Measurements from ENCODE around the gene MAFF.
"Not testable (repeated sequence)": the region's sequence is repeated elsewhere in the genome, so short reads cannot be mapped to it uniquely, and the experiment has no call there.

The MAFF gene

GRCh38 chr22:38201711-38202436 is at the start of gene MAFF:
Gene MAFF (plus strand): TSS chr22:38201994. CDS start chr22:38213854, 11,860 bp downstream.
- DNase-seq = peak; percentile 95

GRCh38 chr22:38153821-38154562 is 47.8 kb upstream of the MAFF start:
- DNase-seq = no peak

GRCh38 chr22:38154563-38154915 is 47.3 kb upstream of the MAFF start:
- DNase-seq = not testable (repeated sequence)

DNA sequence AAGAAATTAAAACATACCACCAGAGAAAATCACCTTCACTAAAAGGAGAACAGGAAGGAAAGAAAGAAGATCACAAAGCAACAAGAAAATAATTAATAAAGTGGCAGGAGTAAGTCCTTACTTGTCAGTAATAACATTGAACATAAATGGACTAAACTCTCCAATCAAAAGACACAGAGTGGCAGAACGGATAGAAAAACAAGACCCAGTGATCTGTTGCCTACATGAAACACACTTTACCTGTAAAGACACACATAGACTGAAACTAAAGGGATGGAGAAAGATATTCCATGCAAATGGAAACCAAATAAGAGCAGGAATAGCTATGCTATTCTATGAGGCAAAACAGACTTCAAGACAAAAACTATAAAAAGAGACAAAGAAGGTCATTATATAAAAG is 46.1 kb upstream of the MAFF start:
- no peak for DNase-seq

DNA sequence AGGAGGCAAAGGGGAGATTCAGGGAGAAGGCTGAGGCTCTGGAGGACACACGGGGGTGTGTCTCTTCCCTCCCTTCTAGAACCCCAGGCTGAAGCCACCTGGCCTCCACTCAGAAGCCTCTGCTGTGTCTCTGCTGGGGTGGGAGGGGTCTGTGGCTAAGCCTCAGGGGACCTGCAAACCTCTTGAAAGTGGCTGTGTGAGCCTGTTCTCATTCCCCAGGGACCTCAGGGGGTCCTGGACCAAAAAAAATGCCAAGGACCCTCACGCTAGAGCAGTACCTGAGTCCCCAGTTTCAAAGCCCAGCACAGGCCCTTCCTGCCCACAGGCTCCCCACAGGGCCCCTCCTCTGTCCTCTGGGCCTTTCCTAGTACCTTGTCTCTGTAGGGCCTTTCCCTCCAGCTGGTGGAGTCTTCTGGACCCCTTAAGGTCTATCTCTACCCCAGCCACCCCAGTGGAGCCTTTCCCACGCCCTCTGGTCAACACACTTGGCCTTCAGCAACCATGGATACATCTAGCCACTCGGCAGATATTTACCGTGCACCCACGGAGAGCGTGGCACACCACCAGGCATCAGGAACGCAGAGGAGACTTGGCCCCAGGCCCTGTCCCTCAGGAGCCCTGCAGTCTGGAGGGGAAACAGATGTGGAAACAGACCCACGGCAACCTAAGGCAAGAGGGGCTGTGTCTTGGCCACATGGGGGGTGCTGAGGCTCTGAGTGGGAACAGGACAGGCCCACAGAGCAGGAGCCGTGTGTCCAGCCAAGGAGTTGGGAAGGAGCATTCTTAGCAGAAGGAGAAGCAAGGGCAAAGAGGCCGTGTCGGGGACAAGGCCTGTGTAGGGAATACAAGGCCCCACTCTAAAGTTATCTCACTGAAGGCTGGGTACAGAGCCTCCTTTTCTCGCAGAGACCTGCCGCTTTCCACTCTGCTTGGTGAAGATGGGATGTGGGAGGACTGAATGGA is 38.6 kb upstream of the MAFF start:
- DNase-seq = no peak

GRCh38 chr22:38163844-38164550 is 37.8 kb upstream of the MAFF start:
- no peak for DNase-seq

DNA sequence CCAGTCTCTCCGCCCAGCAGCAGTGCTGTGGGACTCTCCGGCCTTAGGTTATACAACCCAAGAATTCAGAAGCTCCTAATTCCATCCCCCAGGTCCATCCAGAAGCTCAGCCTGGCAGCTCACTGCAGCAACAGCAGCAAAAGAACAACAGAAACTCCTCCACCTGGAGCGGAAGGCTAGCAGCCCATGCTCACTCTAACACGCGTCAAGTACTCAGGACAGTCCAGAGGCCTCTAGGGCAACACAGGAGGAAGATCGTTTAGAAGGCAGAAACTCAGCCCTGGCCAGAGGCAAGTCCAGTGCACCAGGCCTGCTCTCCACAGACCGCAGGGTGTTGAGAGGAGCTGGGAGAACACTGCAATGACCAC is 37.3 kb upstream of the MAFF start:
- no peak for DNase-seq

- no peak for DNase-seq
Measured at GRCh38 chr22:38165922-38166593, 35.7 kb upstream of the MAFF start.

DNA sequence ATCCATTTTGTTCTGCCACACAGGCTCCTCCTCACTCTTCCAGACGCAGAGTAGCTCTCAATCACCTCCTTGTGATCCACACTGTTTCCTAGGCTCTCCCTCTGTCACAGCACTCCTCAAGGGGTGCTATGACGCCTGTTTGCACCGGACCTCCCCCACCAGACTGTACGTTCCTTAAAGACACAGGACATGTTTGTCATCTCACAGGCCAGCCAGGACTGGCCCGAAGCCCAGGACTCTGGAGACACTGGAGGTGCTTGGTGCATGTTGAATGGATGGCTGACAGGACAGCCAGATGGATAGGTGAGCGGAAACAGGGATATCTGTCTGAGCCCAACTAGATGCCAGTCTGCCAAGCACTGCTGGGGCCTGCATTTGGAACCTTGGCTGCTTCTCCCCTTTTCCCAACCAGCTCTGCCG is 33.8 kb upstream of the MAFF start:
- no peak for DNase-seq

GRCh38 chr22:38169116-38169515 is 32.7 kb upstream of the MAFF start:
- DNase-seq = no peak

- no peak for DNase-seq
Measured at GRCh38 chr22:38170469-38170868, 31.3 kb upstream of the MAFF start.

DNA sequence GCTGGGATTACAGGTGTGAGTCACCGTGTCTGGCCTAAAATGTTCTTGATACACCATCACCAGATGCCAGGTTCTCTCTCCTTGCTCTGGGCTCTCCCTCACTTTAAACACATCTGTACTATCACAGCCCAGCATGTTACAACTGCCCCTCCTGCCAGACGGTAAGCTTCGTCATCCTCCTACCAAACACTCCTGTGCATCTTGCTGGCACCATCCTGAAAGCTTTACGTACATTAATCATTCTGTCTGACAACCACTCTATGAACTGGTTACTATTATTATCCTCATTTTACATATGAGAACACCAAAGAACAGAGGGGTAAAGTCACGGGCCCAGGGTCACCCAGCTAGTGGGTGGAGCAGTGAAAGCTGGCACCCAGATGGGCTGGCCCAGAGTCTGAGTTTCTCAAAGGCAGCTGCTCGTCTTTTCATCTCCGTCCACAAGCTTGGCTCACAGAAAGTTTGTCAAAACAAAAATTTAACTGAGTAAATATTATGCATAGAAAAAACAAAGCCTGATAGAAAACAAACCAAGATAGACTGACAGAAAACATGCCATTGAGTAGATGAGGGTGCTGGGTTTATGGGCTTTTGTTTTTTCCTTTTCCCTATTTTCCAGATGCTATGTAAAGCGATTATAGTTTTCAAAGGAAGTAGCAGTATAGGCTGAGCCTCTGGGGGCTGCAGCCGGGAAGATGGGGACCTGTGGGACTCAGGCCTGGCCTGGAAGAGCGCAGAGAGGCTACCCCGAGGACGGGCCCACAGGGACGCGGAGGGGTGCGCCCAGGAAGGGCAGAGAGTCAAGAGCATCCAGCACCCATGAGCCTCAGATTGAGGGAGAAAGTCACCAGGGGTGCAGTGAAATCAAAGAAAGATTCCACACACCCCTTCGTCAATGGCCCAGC is 29.6 kb upstream of the MAFF start:
- no peak for DNase-seq

DNA sequence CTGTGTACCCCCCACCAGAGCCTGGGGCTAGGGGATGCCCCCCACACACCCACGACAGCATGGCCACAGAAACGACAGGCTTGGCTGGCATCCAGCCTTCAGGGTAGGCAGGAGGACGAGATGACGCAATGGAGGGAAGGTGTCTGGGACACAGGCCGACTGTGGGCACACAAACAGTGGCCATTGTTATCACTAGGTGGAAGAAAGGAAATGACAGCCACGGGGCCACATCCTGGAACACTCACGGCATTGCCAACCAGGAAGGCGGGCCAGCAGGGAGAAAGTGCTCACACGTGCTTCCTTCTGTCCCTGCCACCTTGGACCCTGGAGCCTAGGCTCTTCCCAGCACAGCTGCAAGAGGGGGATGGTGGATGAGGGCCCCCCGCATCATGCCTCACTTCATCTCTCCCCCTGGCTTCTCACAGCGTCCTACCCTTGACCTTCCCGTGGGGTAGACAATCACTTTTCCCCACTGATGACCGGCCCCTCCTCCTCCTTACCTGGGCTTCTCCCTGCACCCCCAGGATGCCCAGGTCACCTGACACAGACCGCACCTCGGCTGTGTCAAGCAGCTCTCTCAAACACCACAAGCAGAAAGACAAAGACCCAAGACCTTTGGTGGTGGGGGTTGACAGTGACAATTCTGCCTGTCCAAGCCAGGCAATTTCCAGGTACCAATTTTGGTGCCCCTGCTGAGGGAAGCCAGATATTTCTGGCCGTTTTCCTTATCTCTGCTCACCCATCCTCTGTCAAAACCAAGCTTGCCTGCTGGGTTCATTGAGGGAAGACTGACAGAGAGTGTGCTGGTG is 28.8 kb upstream of the MAFF start:
- peak; percentile 63 for DNase-seq

- no peak for DNase-seq
Measured at GRCh38 chr22:38173641-38173906, 28.2 kb upstream of the MAFF start.

DNA sequence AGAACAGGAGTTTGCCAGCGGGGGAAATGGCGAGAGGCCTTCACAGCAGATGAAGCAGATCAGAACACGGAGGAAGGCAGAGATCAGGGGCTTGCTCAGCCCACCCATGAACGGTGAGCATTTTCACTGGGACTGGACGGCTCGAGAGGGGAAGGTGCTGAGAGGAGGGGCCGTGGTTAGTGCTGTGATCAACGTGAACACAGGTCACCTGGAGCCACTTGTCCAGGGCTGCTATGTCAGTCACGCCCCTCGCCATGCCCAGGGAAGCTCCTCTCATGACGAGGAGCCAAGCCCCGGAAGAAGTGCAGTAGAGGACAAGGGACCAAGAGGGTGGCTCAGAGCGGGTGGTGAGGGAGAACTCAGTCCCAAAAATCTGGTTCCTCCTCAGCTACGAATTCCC is 27.2 kb upstream of the MAFF start:
- no peak for DNase-seq

GRCh38 chr22:38175206-38176118 is 26.3 kb upstream of the MAFF start:
- DNase-seq = no peak

DNA sequence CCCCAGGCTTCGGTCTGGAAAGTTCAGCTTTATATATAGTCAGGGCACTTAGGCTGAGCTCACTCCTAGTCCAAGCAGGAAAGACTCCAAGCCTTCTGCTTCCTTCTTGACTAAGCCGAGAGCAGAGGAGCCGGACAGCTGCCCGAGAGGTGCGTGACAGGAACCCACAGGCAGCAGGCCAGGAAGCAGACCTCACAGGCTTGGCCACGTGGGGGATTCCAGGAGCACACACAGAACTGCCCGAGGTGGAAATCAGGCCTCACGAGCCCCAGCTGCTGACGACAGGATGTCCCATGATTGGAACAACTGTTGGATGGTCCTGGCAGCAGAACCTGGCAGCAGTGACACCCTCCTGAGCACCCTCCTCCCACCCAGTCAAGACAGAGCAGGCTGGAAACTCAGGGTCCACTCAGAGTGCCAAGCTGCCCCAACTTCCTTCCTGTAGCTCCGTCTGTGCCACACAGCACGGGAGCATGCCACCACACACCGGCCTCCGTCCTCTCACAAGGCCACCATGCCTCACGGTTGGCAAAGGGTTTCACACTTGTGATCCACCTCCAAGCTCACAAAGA is 25.5 kb upstream of the MAFF start:
- DNase-seq = peak; percentile 63

DNA sequence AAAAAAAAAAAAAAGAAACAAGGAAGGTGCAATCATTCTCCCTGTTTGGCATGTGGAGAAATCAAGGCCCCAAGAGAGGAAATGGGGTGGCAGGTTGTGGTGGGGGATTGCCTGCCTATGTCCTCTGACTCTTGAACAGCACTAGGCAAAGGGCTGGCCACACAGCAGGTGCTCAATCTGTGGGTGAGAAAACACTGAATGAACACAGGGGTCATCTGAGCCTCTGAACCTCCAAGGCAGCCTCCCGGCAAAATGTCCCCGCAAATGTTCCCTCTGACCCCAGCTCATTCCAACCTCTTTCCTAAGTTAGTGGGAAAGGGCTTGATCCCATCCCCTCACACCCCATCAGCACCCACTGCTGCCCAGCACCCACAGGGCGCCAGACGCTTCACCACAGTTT is 24.8 kb upstream of the MAFF start:
- DNase-seq = peak; percentile 26

- not testable (repeated sequence) for DNase-seq
Measured at GRCh38 chr22:38177571-38177925, 24.2 kb upstream of the MAFF start.

Data from CD4-positive, alpha-beta T cell treated with Interleukin-21 for 1 hour (primary cell).